ENCODE measurements around the gene GPR146. TPM values are rescaled to one million over a fixed set of nuclear protein-coding genes. Genes with fewer than 3 reads are reported as not detected.

GPR146 gene
- total RNA-seq, 1 experiment from 2014 or later = 3.4 TPM

DNA sequence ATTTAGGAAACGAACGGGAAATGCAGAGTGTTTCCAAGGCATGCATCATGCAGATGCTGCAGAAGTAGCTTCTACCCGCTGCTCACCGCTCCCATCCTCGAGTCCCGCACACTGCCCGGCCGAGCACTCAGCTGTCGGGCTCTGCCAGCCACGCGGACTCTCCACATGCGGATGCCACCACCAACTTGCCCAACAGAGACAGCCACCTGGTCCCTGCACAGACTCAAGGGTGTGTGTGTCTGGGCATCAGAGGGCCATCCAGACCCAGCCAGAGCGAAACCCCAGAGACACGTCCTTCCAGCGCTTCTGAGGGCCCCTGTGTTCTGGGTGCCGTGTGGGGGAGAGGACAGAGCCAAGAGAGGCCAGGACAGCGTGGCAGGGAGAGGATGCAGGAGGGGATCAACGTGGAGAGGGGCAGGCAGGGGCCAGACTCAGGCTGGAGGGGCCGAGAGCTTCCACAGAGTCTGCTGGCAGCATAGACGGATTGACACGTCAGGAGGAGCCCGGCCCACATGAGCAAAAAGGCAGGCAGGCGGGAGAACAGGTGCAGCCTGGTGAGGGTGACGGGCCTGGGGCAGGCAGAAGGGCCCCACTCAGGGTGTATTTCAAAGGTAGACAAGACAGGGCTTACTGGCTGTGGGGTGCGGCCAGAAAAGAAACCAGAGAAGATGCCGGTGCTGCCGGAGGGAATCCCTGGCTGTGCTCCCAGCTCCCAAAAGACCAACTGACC, 61.9 kb downstream of the GPR146 start:
- no peak for DNase-seq (ENCODE audit: low spot score)

- DNase-seq (ENCODE audit: low spot score) = no peak
Observed at GRCh38 chr7:1106793-1107421, 62.6 kb downstream of the GPR146 start.

DNA sequence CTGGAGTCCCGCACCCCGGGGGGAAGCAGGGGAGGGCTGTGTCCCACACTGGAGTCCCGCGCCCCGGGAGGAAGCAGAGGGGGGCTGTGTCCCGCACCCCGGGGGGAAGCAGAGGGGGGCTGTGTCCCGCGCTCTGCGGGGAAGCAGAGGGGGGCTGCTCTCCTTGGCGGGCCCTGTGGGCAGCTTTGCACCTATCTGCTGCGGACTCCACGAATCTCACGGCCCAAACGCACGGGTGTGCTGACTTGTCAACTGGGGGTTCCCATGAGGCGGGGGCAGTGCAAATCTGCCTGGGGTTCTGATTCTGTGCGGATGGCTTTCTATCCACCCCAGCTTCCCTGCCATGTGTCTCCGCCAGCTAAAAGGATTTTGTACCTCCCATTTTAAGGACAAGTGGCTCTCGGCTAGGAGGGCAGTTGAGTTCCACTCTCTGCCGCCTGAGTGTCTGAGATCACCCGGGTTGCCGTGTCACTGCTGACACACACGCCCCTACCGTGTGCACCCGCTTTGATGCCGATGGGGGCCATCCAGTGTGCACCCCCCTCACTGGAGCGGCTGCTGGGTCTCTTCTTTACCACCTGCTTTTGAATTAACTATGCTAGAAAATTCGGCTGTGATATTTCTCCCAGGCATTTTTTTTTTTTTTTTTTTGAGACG, 64.0 kb downstream of the GPR146 start:
- no peak for DNase-seq (ENCODE audit: low spot score)

Other genes starting within 250 kb of the GPR146 start
- 157 and 180 TPM in 2 replicates for gene SUN1, start 212.1 kb upstream of the GPR146 start, total RNA-seq (2014; rRNA removed; shearing (Covaris generic))
- gene GET4, start 168.0 kb upstream of the GPR146 start, total RNA-seq (2014; rRNA removed; shearing (Covaris generic)) = 42.0 and 50.6 TPM in 2 replicates
- gene ADAP1, start 89.9 kb upstream of the GPR146 start, total RNA-seq (2014; rRNA removed; shearing (Covaris generic)) = 0.82 and 1.4 TPM in 2 replicates
- gene COX19, start 69.0 kb upstream of the GPR146 start, total RNA-seq (2014; rRNA removed; shearing (Covaris generic)) = 8.3 and 10.2 TPM in 2 replicates
- not detected in 2 replicates for gene CYP2W1, start 61.4 kb upstream of the GPR146 start, total RNA-seq (2014; rRNA removed; shearing (Covaris generic))
- 0.97 and 1.5 TPM in 2 replicates for gene GPER1, start 43.6 kb downstream of the GPR146 start, total RNA-seq (2014; rRNA removed; shearing (Covaris generic))
- gene ZFAND2A, start 115.7 kb downstream of the GPR146 start, total RNA-seq (2014; rRNA removed; shearing (Covaris generic)) = 41.1 and 52.5 TPM in 2 replicates
- not detected in 2 replicates for gene UNCX, start 188.3 kb downstream of the GPR146 start, total RNA-seq (2014; rRNA removed; shearing (Covaris generic))

Data from H4 (cell line).